ENCODE results near the gene TTBK1.

The TTBK1 gene

DNA sequence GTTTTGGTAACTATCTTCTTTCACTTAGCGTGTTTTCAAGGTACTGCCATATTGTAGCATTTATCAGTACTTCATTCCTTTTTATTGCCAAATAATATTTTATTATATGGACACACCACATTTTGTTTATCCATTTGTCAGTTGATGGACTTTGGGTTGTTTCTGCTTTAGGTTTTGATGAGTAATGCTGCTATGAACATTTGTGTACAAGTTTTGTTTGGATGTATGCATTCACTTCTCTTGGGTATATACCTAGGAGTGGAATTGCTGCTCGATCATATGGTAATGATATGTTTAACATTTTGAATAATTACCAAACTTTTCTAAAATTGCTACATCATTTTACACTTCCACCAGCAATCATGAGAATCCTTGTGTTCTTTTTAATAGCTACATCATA is 48.4 kb downstream of the TTBK1 start:
- POLR2A ChIA-PET: no interaction called here
- DNase-seq: no peak
- Histone ChIP-seq H3K4me3 (ENCODE audit: control insufficient read depth in 1 of 7, extremely low read depth in 1 of 7, insufficient read depth in 4 of 7, low read depth in 2 of 7, low read length in 6 of 7) (no peak overlapping the region), H3K36me3 (ENCODE audit: control insufficient read depth in 4 of 4, insufficient read depth in 4 of 4, low read length in 3 of 4) (no peaks in the 10 kb centered on the region), H3K27me3 (replicated peaks in 2 of 5; ENCODE audit: control insufficient read depth in 4 of 5, insufficient read depth in 5 of 5, low read length in 4 of 5) (peaks cover 0 to 12% (median 6%) of the 10 kb centered on the region in 5 experiments), H3K27ac (ENCODE audit: insufficient read depth in 1 of 2, low read depth in 1 of 2, low read length in 2 of 2, poor library complexity in 1 of 2, severe bottlenecking in 2 of 2) (no peak overlapping the region), H3K9me3 (ENCODE audit: control extremely low read depth in 1 of 5, control insufficient read depth in 4 of 5, insufficient read depth in 2 of 5, low read depth in 1 of 5, low read length in 4 of 5) (no peaks in the 10 kb centered on the region), H3K4me1 (ENCODE audit: control extremely low read depth in 1 of 4, control insufficient read depth in 4 of 4, insufficient read depth in 4 of 4, low read length in 3 of 4) (peaks cover 0 to 7% (median 0%) of the 10 kb centered on the region in 4 experiments)
- WGBS (ENCODE audit: insufficient coverage): no CpG with 5 or more reads among the region's 2 CpGs
- CTCF ChIA-PET: no interaction called here

DNA sequence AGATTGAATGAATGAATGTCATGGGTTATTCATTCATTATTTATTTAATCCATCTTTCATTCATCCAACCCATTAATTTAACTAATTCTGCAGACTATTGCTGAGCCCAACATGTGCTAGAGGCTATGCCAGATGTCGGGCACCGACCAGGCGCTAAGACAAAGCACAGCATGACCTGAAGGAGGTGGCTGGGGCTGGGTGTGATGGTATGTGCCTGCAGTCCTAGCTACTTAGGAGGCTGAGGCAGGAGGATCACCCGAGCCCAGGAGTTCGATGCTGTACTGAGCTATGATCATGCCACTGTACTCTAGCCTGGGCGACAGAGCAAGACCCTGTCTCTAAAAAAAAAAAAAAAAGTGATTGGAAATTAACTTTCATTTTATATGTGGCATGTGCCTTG is 49.1 kb downstream of the TTBK1 start:
- no peak overlapping the region for H3K4me3 ChIP-seq (ENCODE audit: control insufficient read depth in 1 of 7, extremely low read depth in 1 of 7, insufficient read depth in 4 of 7, low read depth in 2 of 7, low read length in 6 of 7)
- peaks cover 0 to 7% (median 0%) of the 10 kb centered on the region in 4 experiments for H3K4me1 ChIP-seq (ENCODE audit: control extremely low read depth in 1 of 4, control insufficient read depth in 4 of 4, insufficient read depth in 4 of 4, low read length in 3 of 4)
- H3K36me3 ChIP-seq (ENCODE audit: control insufficient read depth in 4 of 4, insufficient read depth in 4 of 4, low read length in 3 of 4): no peaks in the 10 kb centered on the region
- H3K9me3 ChIP-seq (ENCODE audit: control extremely low read depth in 1 of 5, control insufficient read depth in 4 of 5, insufficient read depth in 2 of 5, low read depth in 1 of 5, low read length in 4 of 5): no peaks in the 10 kb centered on the region
- 100% methylated on average over 6 of the region's 6 CpGs for WGBS (ENCODE audit: insufficient coverage)
- CTCF ChIA-PET: interaction anchor here (0.6 to 0.7 kb wide), 3 partner anchors 32 to 291 kb away, joined by 3 to 4 read pairs (median 3); no protein-coding TSS in a partner anchor
- no peak for DNase-seq
- H3K27me3 ChIP-seq (replicated peaks in 2 of 5; ENCODE audit: control insufficient read depth in 4 of 5, insufficient read depth in 5 of 5, low read length in 4 of 5): peaks cover 0 to 10% (median 2%) of the 10 kb centered on the region in 5 experiments
- POLR2A ChIA-PET: no interaction called here
- no peak overlapping the region for H3K27ac ChIP-seq (ENCODE audit: insufficient read depth in 1 of 2, low read depth in 1 of 2, low read length in 2 of 2, poor library complexity in 1 of 2, severe bottlenecking in 2 of 2)

- Histone ChIP-seq H3K9me3 (ENCODE audit: control extremely low read depth in 1 of 5, control insufficient read depth in 4 of 5, insufficient read depth in 2 of 5, low read depth in 1 of 5, low read length in 4 of 5) (no peaks in the 10 kb centered on the region), H3K27me3 (replicated peaks in 2 of 5; ENCODE audit: control insufficient read depth in 4 of 5, insufficient read depth in 5 of 5, low read length in 4 of 5) (peaks cover 0 to 6% (median 2%) of the 10 kb centered on the region in 5 experiments), H3K4me1 (ENCODE audit: control extremely low read depth in 1 of 4, control insufficient read depth in 4 of 4, insufficient read depth in 4 of 4, low read length in 3 of 4) (peaks cover 0 to 4% (median 0%) of the 10 kb centered on the region in 4 experiments), H3K4me3 (ENCODE audit: control insufficient read depth in 1 of 7, extremely low read depth in 1 of 7, insufficient read depth in 4 of 7, low read depth in 2 of 7, low read length in 6 of 7) (no peak overlapping the region), H3K36me3 (ENCODE audit: control insufficient read depth in 4 of 4, insufficient read depth in 4 of 4, low read length in 3 of 4) (no peaks in the 10 kb centered on the region), H3K27ac (ENCODE audit: insufficient read depth in 1 of 2, low read depth in 1 of 2, low read length in 2 of 2, poor library complexity in 1 of 2, severe bottlenecking in 2 of 2) (no peak overlapping the region)
- WGBS (ENCODE audit: insufficient coverage): 96% methylated on average over 4 of the region's 5 CpGs
- CTCF ChIA-PET: interaction anchor here (0.6 to 1.4 kb wide), 4 partner anchors 31 to 291 kb away, joined by 3 to 4 read pairs (median 4); no protein-coding TSS in a partner anchor
- DNase-seq: no peak
- POLR2A ChIA-PET: no interaction called here
These were observed 49.6 kb downstream of the TTBK1 start for GRCh38 chr6:43292763-43293318.

DNA sequence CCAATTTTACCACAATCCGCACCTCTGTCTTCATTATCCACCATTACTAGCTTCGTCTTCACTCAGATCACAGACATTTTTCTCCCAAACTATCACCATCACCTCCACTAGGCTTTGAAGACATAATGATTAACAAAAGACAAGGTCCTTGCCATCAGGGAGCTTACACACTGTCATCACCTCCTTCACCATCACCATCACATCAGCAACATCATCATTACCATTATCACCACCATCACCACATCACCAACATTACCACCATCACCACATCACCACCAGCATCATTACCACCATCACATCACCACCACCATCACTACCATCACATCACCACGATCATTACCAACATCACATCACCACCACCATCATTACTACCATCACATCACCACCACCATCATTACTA is 50.4 kb downstream of the TTBK1 start:
- Histone ChIP-seq H3K36me3 (ENCODE audit: control insufficient read depth in 4 of 4, insufficient read depth in 4 of 4, low read length in 3 of 4) (no peaks in the 10 kb centered on the region), H3K27me3 (replicated peaks in 2 of 5; ENCODE audit: control insufficient read depth in 4 of 5, insufficient read depth in 5 of 5, low read length in 4 of 5) (peaks cover 0 to 6% (median 1%) of the 10 kb centered on the region in 5 experiments), H3K4me3 (ENCODE audit: control insufficient read depth in 1 of 7, extremely low read depth in 1 of 7, insufficient read depth in 4 of 7, low read depth in 2 of 7, low read length in 6 of 7) (no peak overlapping the region), H3K9me3 (ENCODE audit: control extremely low read depth in 1 of 5, control insufficient read depth in 4 of 5, insufficient read depth in 2 of 5, low read depth in 1 of 5, low read length in 4 of 5) (no peaks in the 10 kb centered on the region), H3K4me1 (ENCODE audit: control extremely low read depth in 1 of 4, control insufficient read depth in 4 of 4, insufficient read depth in 4 of 4, low read length in 3 of 4) (no peaks in the 10 kb centered on the region), H3K27ac (ENCODE audit: insufficient read depth in 1 of 2, low read depth in 1 of 2, low read length in 2 of 2, poor library complexity in 1 of 2, severe bottlenecking in 2 of 2) (no peak overlapping the region)
- DNase-seq: no peak
- WGBS (ENCODE audit: insufficient coverage): 100% methylated on average over 2 of the region's 3 CpGs
- CTCF ChIA-PET: interaction anchor here (1.4 kb wide), 1 partner anchor 41 kb away, joined by 4 read pairs; no protein-coding TSS in a partner anchor
- POLR2A ChIA-PET: no interaction called here

DNA sequence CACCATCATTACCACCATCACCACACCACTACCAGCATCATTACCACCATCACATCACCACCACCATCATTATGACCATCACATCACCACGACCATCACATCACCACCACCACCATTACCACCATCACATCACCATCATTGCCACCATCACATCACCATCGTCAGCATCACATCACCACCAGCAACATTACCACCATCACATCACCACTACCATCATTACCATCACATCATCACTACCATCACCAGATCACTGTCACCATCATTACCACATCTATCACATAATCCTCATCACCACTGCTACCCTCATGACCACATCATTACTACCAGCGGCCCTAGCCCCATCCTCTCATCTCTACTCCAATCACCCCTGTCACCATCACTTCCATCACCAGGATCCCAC is 51.3 kb downstream of the TTBK1 start:
- DNase-seq: no peak
- Histone ChIP-seq H3K4me3 (ENCODE audit: control insufficient read depth in 1 of 7, extremely low read depth in 1 of 7, insufficient read depth in 4 of 7, low read depth in 2 of 7, low read length in 6 of 7) (no peak overlapping the region), H3K4me1 (ENCODE audit: control extremely low read depth in 1 of 4, control insufficient read depth in 4 of 4, insufficient read depth in 4 of 4, low read length in 3 of 4) (no peaks in the 10 kb centered on the region), H3K27ac (ENCODE audit: insufficient read depth in 1 of 2, low read depth in 1 of 2, low read length in 2 of 2, poor library complexity in 1 of 2, severe bottlenecking in 2 of 2) (no peak overlapping the region), H3K36me3 (ENCODE audit: control insufficient read depth in 4 of 4, insufficient read depth in 4 of 4, low read length in 3 of 4) (no peaks in the 10 kb centered on the region), H3K27me3 (replicated peaks in 2 of 5; ENCODE audit: control insufficient read depth in 4 of 5, insufficient read depth in 5 of 5, low read length in 4 of 5) (peaks cover 0 to 6% (median 1%) of the 10 kb centered on the region in 5 experiments), H3K9me3 (ENCODE audit: control extremely low read depth in 1 of 5, control insufficient read depth in 4 of 5, insufficient read depth in 2 of 5, low read depth in 1 of 5, low read length in 4 of 5) (no peaks in the 10 kb centered on the region)
- 96% methylated on average over 3 of the region's 3 CpGs for WGBS (ENCODE audit: insufficient coverage)
- POLR2A ChIA-PET: no interaction called here
- CTCF ChIA-PET: no interaction called here

- no peaks in the 10 kb centered on the region for H3K36me3 ChIP-seq (ENCODE audit: control insufficient read depth in 4 of 4, insufficient read depth in 4 of 4, low read length in 3 of 4)
- H3K27ac ChIP-seq (ENCODE audit: insufficient read depth in 1 of 2, low read depth in 1 of 2, low read length in 2 of 2, poor library complexity in 1 of 2, severe bottlenecking in 2 of 2): no peak overlapping the region
- WGBS (ENCODE audit: insufficient coverage): 70% methylated on average over 2 of the region's 3 CpGs
- ChIA-PET CTCF (interaction anchor here (1.2 to 2.4 kb wide), 3 partner anchors 8 to 23 kb away, joined by 3 to 13 read pairs (median 4); no protein-coding TSS in a partner anchor), POLR2A (no interaction called here)
- H3K4me1 ChIP-seq (ENCODE audit: control extremely low read depth in 1 of 4, control insufficient read depth in 4 of 4, insufficient read depth in 4 of 4, low read length in 3 of 4): no peaks in the 10 kb centered on the region
- peaks cover 0 to 11% (median 1%) of the 10 kb centered on the region in 5 experiments for H3K27me3 ChIP-seq (replicated peaks in 2 of 5; ENCODE audit: control insufficient read depth in 4 of 5, insufficient read depth in 5 of 5, low read length in 4 of 5)
- H3K9me3 ChIP-seq (ENCODE audit: control extremely low read depth in 1 of 5, control insufficient read depth in 4 of 5, insufficient read depth in 2 of 5, low read depth in 1 of 5, low read length in 4 of 5): no peaks in the 10 kb centered on the region
- no peak overlapping the region for H3K4me3 ChIP-seq (ENCODE audit: control insufficient read depth in 1 of 7, extremely low read depth in 1 of 7, insufficient read depth in 4 of 7, low read depth in 2 of 7, low read length in 6 of 7)
- no peak for DNase-seq
These were observed 52.2 kb downstream of the TTBK1 start for GRCh38 chr6:43295456-43295855.

GRCh38 chr6:43296780-43297497 is 53.7 kb downstream of the TTBK1 start:
- CTCF ChIA-PET: interaction anchor here (1.2 to 2.4 kb wide), 6 partner anchors 8 to 58 kb away, joined by 4 to 13 read pairs (median 5); partner anchors contain the start of gene CRIP3
- DNase-seq: no peak
- Histone ChIP-seq H3K27ac (ENCODE audit: insufficient read depth in 1 of 2, low read depth in 1 of 2, low read length in 2 of 2, poor library complexity in 1 of 2, severe bottlenecking in 2 of 2) (no peak overlapping the region), H3K4me3 (ENCODE audit: control insufficient read depth in 1 of 7, extremely low read depth in 1 of 7, insufficient read depth in 4 of 7, low read depth in 2 of 7, low read length in 6 of 7) (no peak overlapping the region), H3K36me3 (ENCODE audit: control insufficient read depth in 4 of 4, insufficient read depth in 4 of 4, low read length in 3 of 4) (no peaks in the 10 kb centered on the region), H3K4me1 (ENCODE audit: control extremely low read depth in 1 of 4, control insufficient read depth in 4 of 4, insufficient read depth in 4 of 4, low read length in 3 of 4) (no peaks in the 10 kb centered on the region), H3K9me3 (ENCODE audit: control extremely low read depth in 1 of 5, control insufficient read depth in 4 of 5, insufficient read depth in 2 of 5, low read depth in 1 of 5, low read length in 4 of 5) (no peaks in the 10 kb centered on the region), H3K27me3 (replicated peaks in 2 of 5; ENCODE audit: control insufficient read depth in 4 of 5, insufficient read depth in 5 of 5, low read length in 4 of 5) (peaks cover 0 to 14% (median 2%) of the 10 kb centered on the region in 5 experiments)
- 97% methylated on average over 5 of the region's 5 CpGs for WGBS (ENCODE audit: insufficient coverage)
- POLR2A ChIA-PET: interaction anchor here (0.6 kb wide), 1 partner anchor 158 kb away, joined by 3 read pairs; the partner anchor contains the start of gene DLK2
